HL-60 (cell line): Measurements from ENCODE around the gene LARP4B.

Source experiments
- DNase-seq, 2 experiments: peaks; one replicate each; pipeline ENCODE4 v3.0.0-alpha.2; 2010 to 2020; ENCODE audit warnings: low read depth in 1 of 2, low spot score in 1 of 2
- H3K27ac ChIP-seq: fragments of 250-450 bp; sonication (Bioruptor Pico); replicated peaks from 2 replicates; pipeline ENCODE4 v1.5.1; 2020; ENCODE audit warnings: mild to moderate bottlenecking, moderate library complexity
- H3K27me3 ChIP-seq: fragments of 250-450 bp; sonication (Bioruptor Pico); 2 replicates; pipeline ENCODE4 v1.5.1; 2021; ENCODE audit warnings: mild to moderate bottlenecking, moderate library complexity; ENCODE audit not compliant: insufficient read depth, poor library complexity, severe bottlenecking
- H3K4me3 ChIP-seq: replicated peaks from 2 replicates; pipeline ENCODE4 v1.5.1; 2011; ENCODE audit warnings: mild to moderate bottlenecking, control low read depth, low read length; ENCODE audit not compliant: insufficient read depth
- GABPA ChIP-seq: IDR thresholded peaks from 2 replicates; pipeline ENCODE4 v1.6.1; 2012; ENCODE audit warnings: low read depth
- POLR2AphosphoS5 ChIP-seq: IDR thresholded peaks from 2 replicates; pipeline ENCODE4 v1.6.1; 2012; ENCODE audit warnings: low read depth
- SPI1 ChIP-seq: IDR thresholded peaks from 2 replicates; pipeline ENCODE4 v1.6.1; 2012; ENCODE audit warnings: low read depth, mild to moderate bottlenecking, borderline replicate concordance
- TF ChIP-seq, protein P1 (sequence below): IDR thresholded peaks from one replicate; pipeline ENCODE4 v1.5.1; 2011; ENCODE audit warnings: low read length, control low read depth, inconsistent platforms; ENCODE audit not compliant: insufficient read depth
- TF ChIP-seq, protein P2 (sequence below): IDR thresholded peaks from 2 replicates; pipeline ENCODE4 v1.6.1; 2012; ENCODE audit warnings: low read depth; ENCODE audit not compliant: insufficient replicate concordance

The LARP4B gene

GRCh38 chr10:816091-816477, 115.4 kb downstream of the LARP4B start:
- TF ChIP-seq POLR2AphosphoS5 (no peak), GABPA (no peak), SPI1 (no peak)
- TF ChIP-seq, protein P1, sequence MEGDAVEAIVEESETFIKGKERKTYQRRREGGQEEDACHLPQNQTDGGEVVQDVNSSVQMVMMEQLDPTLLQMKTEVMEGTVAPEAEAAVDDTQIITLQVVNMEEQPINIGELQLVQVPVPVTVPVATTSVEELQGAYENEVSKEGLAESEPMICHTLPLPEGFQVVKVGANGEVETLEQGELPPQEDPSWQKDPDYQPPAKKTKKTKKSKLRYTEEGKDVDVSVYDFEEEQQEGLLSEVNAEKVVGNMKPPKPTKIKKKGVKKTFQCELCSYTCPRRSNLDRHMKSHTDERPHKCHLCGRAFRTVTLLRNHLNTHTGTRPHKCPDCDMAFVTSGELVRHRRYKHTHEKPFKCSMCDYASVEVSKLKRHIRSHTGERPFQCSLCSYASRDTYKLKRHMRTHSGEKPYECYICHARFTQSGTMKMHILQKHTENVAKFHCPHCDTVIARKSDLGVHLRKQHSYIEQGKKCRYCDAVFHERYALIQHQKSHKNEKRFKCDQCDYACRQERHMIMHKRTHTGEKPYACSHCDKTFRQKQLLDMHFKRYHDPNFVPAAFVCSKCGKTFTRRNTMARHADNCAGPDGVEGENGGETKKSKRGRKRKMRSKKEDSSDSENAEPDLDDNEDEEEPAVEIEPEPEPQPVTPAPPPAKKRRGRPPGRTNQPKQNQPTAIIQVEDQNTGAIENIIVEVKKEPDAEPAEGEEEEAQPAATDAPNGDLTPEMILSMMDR: no peak
- TF ChIP-seq, protein P2, sequence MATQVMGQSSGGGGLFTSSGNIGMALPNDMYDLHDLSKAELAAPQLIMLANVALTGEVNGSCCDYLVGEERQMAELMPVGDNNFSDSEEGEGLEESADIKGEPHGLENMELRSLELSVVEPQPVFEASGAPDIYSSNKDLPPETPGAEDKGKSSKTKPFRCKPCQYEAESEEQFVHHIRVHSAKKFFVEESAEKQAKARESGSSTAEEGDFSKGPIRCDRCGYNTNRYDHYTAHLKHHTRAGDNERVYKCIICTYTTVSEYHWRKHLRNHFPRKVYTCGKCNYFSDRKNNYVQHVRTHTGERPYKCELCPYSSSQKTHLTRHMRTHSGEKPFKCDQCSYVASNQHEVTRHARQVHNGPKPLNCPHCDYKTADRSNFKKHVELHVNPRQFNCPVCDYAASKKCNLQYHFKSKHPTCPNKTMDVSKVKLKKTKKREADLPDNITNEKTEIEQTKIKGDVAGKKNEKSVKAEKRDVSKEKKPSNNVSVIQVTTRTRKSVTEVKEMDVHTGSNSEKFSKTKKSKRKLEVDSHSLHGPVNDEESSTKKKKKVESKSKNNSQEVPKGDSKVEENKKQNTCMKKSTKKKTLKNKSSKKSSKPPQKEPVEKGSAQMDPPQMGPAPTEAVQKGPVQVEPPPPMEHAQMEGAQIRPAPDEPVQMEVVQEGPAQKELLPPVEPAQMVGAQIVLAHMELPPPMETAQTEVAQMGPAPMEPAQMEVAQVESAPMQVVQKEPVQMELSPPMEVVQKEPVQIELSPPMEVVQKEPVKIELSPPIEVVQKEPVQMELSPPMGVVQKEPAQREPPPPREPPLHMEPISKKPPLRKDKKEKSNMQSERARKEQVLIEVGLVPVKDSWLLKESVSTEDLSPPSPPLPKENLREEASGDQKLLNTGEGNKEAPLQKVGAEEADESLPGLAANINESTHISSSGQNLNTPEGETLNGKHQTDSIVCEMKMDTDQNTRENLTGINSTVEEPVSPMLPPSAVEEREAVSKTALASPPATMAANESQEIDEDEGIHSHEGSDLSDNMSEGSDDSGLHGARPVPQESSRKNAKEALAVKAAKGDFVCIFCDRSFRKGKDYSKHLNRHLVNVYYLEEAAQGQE: no peak
- Histone ChIP-seq H3K27me3 (no peaks in the 10 kb centered on the region), H3K27ac (no peak overlapping the region), H3K4me3 (no peak overlapping the region)
- DNase-seq: no peak

DNA sequence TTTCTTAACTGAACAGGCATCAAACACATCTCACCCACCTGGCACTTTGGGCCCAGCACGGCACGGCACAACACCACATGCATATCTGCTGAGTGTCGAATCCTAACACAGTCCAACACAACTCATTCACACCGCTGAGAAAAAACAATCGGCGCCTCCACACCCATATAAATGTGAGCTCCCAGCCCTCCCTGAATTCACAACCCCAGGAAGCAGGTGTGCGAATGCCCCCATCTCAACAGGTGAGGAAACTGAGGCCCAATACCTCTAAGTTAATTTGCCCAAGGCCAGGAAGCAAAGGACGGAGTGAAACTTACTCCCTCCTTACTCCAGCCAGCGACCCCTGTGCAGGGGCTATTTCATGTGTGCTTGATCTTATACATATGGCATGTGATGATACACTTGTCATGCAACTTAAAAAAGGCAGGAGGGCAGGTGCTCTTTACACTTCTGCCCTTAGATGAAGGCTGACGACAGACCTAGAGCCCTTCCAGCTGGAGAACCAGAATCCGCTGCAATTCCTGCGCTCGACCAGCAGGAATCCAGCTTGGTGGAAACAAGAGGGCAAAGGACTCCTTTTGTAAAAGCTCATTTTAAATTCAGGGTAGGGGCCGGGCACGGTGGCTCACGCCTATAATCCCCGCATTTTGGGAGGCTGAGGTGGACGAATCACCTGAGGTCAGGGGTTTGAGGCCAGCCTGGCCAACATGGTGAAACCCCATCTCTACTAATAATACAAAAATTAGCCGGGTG, 116.0 kb downstream of the LARP4B start:
- no peak overlapping the region for H3K27ac ChIP-seq
- DNase-seq: no peak
- TF ChIP-seq SPI1 (no peak), GABPA (no peak), POLR2AphosphoS5 (no peak)
- TF ChIP-seq, protein P2: no peak
- TF ChIP-seq, protein P1: no peak
- H3K27me3 ChIP-seq: no peaks in the 10 kb centered on the region
- H3K4me3 ChIP-seq: no peak overlapping the region

DNA sequence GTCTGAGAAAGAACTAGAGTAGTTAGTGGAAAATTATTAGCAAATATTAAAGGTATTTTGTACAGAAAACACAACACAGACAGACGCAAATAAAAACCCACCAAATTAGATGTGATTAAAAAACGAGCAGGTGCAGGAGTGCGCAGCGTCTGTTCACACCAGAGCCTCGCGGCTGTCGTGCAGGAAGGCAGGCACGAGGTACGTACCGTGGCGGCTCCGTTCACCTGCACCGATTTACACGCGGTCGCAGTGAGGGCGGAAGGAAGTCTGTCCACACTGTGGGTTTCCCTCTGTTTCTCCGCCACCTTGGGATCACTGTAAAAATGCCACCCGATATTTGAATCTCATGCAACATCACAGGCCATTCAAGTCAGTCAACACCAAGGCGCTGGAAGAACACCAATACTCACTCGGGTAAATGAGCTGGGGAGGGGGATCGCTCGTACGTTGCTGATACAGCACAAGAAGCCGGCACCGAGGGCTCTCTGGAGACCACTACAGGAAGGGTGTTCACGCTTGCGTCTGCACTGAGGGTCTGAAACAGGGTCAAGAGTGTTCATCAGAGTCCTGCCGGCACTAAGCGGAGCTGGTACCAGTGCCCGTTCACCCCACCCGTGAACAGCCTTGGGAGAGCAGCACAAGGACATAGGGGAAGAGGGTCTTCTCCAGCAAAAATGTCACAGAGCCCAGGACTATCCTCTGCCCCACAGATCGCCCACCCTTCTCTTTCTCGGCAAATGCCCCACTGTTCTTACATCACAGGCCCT, 116.8 kb downstream of the LARP4B start:
- Histone ChIP-seq H3K27me3 (no peaks in the 10 kb centered on the region), H3K27ac (no peak overlapping the region), H3K4me3 (no peak overlapping the region)
- no peak for TF ChIP-seq POLR2AphosphoS5
- DNase-seq: no peak

DNA sequence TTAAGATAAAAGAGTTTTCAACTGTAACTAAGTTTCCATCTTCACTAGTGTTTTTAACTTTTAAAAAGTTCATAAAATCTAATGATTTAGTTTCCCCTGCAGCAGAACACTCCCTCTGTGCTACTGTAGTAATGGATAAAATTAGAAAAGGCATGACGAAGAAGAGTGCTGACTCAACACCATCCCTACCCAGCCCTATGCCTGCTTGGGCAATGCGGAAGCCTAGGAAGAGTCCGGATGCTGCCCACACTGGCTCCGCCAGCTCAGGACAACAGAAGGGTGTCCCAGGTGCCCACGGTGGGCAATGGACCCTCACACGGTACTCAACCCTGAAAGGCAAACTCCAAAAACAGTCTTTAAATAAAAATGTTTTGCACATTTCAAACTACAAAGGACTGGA, 118.2 kb downstream of the LARP4B start:
- no peak for DNase-seq
- Histone ChIP-seq H3K27me3 (no peaks in the 10 kb centered on the region), H3K27ac (no peak overlapping the region), H3K4me3 (no peak overlapping the region)
- TF ChIP-seq POLR2AphosphoS5: no peak
- no peak for TF ChIP-seq GABPA
- TF ChIP-seq, protein P1: no peak
- no peak for TF ChIP-seq SPI1
- TF ChIP-seq, protein P2: no peak
